HCT116 (cell line): ENCODE data around the gene WIPF3. TPM values are rescaled to one million over a fixed set of nuclear protein-coding genes. Genes with fewer than 3 reads are reported as not detected.

ENCODE experiments used
- ATAC-seq: fragments of 200-7000 bp; cut with Tn5 transposase; 2 replicates; pipeline ENCODE4 v1.9.1; 2020; ENCODE audit warnings: mild to moderate bottlenecking, moderate library complexity
- BruUV-seq: library from RNA; stranded (reverse); fragments of 400-500 nt; replicated peaks from 2 replicates; lab custom pipeline; 2021; lab: Mats Ljungman, UMichigan
- CTCF ChIA-PET: fragments of 300-600 bp; sonication (Branson Sonifier 250); formaldehyde crosslinking; loops from one replicate; lab custom pipeline; 2021; ENCODE audit warnings: antibody characterized with exemption; lab: Charles Lee
- POLR2A ChIA-PET: fragments of 300-600, 350-600 bp; sonication (Branson Sonifier 250); formaldehyde crosslinking; loops from one replicate; lab custom pipeline; 2021; ENCODE audit warnings: antibody characterized with exemption; lab: Charles Lee
- RAD21 ChIA-PET, 2 experiments: fragments of 300-600 bp; sonication (Branson Sonifier 250); formaldehyde crosslinking; loops; one replicate each; lab custom pipeline; 2023; ENCODE audit warnings: low total read pairs in 2 of 2; ENCODE audit not compliant: uncharacterized antibody in 2 of 2, unreplicated experiment in 2 of 2, low non-redundant PET in 1 of 2; lab: Charles Lee
- DNase-seq: peaks from one replicate; pipeline ENCODE4 v3.0.0-alpha.2; 2010; ENCODE audit warnings: low read depth, low spot score
- H2AFZ ChIP-seq: fragments of 200-600 bp; shearing (Covaris generic), sonication (generic); 2 replicates; pipeline ENCODE4 v1.6.1; 2017; ENCODE audit warnings: low read depth, mixed run types, mixed read lengths, antibody characterized with exemption, low read length; ENCODE audit not compliant: poor library complexity, severe bottlenecking
- H3K27ac ChIP-seq: 2 replicates; pipeline ENCODE4 v1.5.1; 2012; ENCODE audit warnings: low read depth, low read length
- H3K27me3 ChIP-seq: fragments of 200-600 bp; sonication (generic); 2 replicates; pipeline ENCODE4 v1.6.1; 2016; ENCODE audit warnings: mixed run types, low read length, mixed read lengths; ENCODE audit not compliant: insufficient read depth
- H3K36me3 ChIP-seq, 2 experiments: fragments of 200-500 bp in 1 of 2; fragments of 200-600 bp in 1 of 2; sonication (Bioruptor generic) in 1 of 2; sonication (generic) in 1 of 2; 2 replicates each; pipeline versions ENCODE4 v1.5.1 to v1.6.1; 2014 to 2016; ENCODE audit warnings: low read length in 2 of 2, inconsistent platforms in 1 of 2, mixed read lengths in 1 of 2, mixed run types in 1 of 2; ENCODE audit not compliant: insufficient read depth in 2 of 2, control insufficient read depth in 1 of 2
- H3K4me1 ChIP-seq, 2 experiments: fragments of 200-600 bp in 1 of 2; sonication (generic) in 1 of 2; 2 replicates each; pipeline versions ENCODE4 v1.5.1 to v1.6.1; 2012 to 2017; ENCODE audit warnings: low read length in 2 of 2, inconsistent platforms in 1 of 2, mild to moderate bottlenecking in 1 of 2, mixed read lengths in 1 of 2, mixed run types in 1 of 2, moderate library complexity in 1 of 2; ENCODE audit not compliant: insufficient read depth in 2 of 2, control insufficient read depth in 1 of 2
- H3K4me2 ChIP-seq: fragments of 200-600 bp; sonication (generic); 2 replicates; pipeline ENCODE4 v1.6.1; 2017; ENCODE audit warnings: mixed run types, low read length, mixed read lengths
- H3K4me3 ChIP-seq, 2 experiments: fragments of 200-600 bp in 1 of 2; sonication (generic) in 1 of 2; replicated peaks in 1 of 2; 2 replicates each; pipeline ENCODE4 v1.5.1; 2011 to 2016; ENCODE audit warnings: low read length in 2 of 2, control low read depth in 1 of 2, low read depth in 1 of 2, mild to moderate bottlenecking in 1 of 2, mixed read lengths in 1 of 2, mixed run types in 1 of 2
- H3K79me2 ChIP-seq: fragments of 200-600 bp; sonication (generic); 2 replicates; pipeline ENCODE4 v1.6.1; 2017; ENCODE audit warnings: mild to moderate bottlenecking, mixed run types, low read length, moderate library complexity, mixed read lengths; ENCODE audit not compliant: insufficient read depth
- H3K9ac ChIP-seq: fragments of 200-600 bp; sonication (generic); 2 replicates; pipeline ENCODE4 v1.6.1; 2016; ENCODE audit warnings: low read length, mixed read lengths
- H3K9me2 ChIP-seq: fragments of 200-600 bp; sonication (generic), shearing (Covaris generic); 2 replicates; pipeline ENCODE4 v1.6.1; 2017; ENCODE audit warnings: mixed run types, mild to moderate bottlenecking, moderate library complexity; ENCODE audit not compliant: insufficient read depth
- H3K9me3 ChIP-seq, 2 experiments: fragments of 200-500 bp in 1 of 2; fragments of 200-600 bp in 1 of 2; sonication (Bioruptor generic) in 1 of 2; sonication (generic) in 1 of 2; 2 replicates each; pipeline ENCODE4 v1.6.1; 2014 to 2017; ENCODE audit warnings: low read length in 2 of 2, mixed read lengths in 2 of 2, inconsistent platforms in 1 of 2, low read depth in 1 of 2, mild to moderate bottlenecking in 1 of 2, mixed run types in 1 of 2, moderate library complexity in 1 of 2; ENCODE audit not compliant: control insufficient read depth in 1 of 2, insufficient read depth in 1 of 2
- H4K20me1 ChIP-seq: fragments of 200-600 bp; sonication (generic), shearing (Covaris generic); 2 replicates; pipeline ENCODE4 v1.6.1; 2017; ENCODE audit warnings: mixed run types, mild to moderate bottlenecking, moderate library complexity; ENCODE audit not compliant: insufficient read depth
- EGR1 ChIP-seq: IDR thresholded peaks from 2 replicates; pipeline ENCODE4 v1.6.1; 2012; ENCODE audit warnings: low read depth
- EZH2phosphoT487 ChIP-seq: fragments of 200-600 bp; IDR thresholded peaks from 2 replicates; pipeline ENCODE4 v1.6.1; 2018; ENCODE audit warnings: antibody characterized with exemption, borderline replicate concordance
- JUND ChIP-seq: IDR thresholded peaks from 2 replicates; pipeline ENCODE4 v1.6.1; 2012
- RAD21 ChIP-seq: IDR thresholded peaks from 2 replicates; pipeline ENCODE4 v1.6.1; 2012; ENCODE audit warnings: low read depth, mild to moderate bottlenecking
- SRF ChIP-seq: IDR thresholded peaks from 2 replicates; pipeline ENCODE4 v1.6.1; 2012; ENCODE audit warnings: low read depth
- TCF7L2 ChIP-seq: IDR thresholded peaks from 2 replicates; pipeline ENCODE4 v1.7.0; 2011; ENCODE audit warnings: borderline replicate concordance, inconsistent platforms; ENCODE audit not compliant: insufficient read depth, insufficient read length; ENCODE audit errors: extremely low read depth
- YY1 ChIP-seq: IDR thresholded peaks from 2 replicates; pipeline ENCODE4 v1.6.1; 2011; ENCODE audit warnings: low read length, low read depth, moderate library complexity, mild to moderate bottlenecking; ENCODE audit not compliant: insufficient replicate concordance; ENCODE audit errors: extremely low read depth
- intact Hi-C: fragments of 100-400 bp; cut with micrococcal nuclease; formaldehyde crosslinking; loops from 2 replicates; pipeline ENCODE4 v1.10.0; 2022
- total RNA-seq: library from RNA; stranded (reverse); gene quantifications from one replicate; pipeline ENCODE4 v1.2.1, GENCODE V29; 2021; ENCODE audit not compliant: unreplicated experiment
- TF ChIP-seq, protein P1 (sequence below): IDR thresholded peaks from 2 replicates; pipeline ENCODE4 v1.6.1; 2012; ENCODE audit warnings: low read depth

Gene WIPF3
- total RNA-seq, 1 experiment from 2014 or later = 8.6 TPM

DNA sequence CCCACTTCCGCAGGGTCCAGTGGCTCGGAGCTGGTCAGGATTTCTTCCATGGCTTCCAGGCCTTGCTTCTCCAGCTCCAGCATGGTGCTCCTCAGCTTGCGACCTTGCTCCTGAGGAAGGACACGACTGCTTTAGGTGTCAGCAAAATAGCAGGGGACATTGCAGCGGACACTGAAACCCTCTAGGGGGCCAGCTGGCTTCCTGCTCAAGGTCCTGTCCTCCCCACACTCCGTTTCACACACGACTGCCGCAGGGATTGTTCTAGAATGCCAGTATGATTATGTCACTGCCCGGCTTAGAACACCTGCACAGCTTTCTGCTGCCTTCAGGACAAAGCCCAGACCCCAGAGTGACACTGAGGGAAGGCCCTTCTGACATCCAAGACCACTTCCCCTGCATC is 117.7 kb downstream of the WIPF3 start:
- POLR2A ChIA-PET = no interaction called here
- Histone ChIP-seq H3K9me3 (no peaks in the 10 kb centered on the region), H2AFZ (no peak overlapping the region), H3K9me2 (no peaks in the 10 kb centered on the region), H3K36me3 (peaks cover 3 to 11% of the 10 kb centered on the region in 2 experiments; a peak in 3 of 4 replicates), H3K4me3 (no peak overlapping the region), H3K79me2 (no peaks in the 10 kb centered on the region), H3K27ac (no peak overlapping the region), H3K4me1 (no peaks in the 10 kb centered on the region), H3K4me2 (no peak overlapping the region), H3K27me3 (no peaks in the 10 kb centered on the region), H4K20me1 (no peaks in the 10 kb centered on the region), H3K9ac (no peak overlapping the region)
- CTCF ChIA-PET = no interaction called here
- TF ChIP-seq JUND (no peak), TCF7L2 (no peak), EGR1 (no peak), YY1 (no peak), SRF (no peak), RAD21 (no peak), EZH2phosphoT487 (no peak)
- TF ChIP-seq, protein P1, sequence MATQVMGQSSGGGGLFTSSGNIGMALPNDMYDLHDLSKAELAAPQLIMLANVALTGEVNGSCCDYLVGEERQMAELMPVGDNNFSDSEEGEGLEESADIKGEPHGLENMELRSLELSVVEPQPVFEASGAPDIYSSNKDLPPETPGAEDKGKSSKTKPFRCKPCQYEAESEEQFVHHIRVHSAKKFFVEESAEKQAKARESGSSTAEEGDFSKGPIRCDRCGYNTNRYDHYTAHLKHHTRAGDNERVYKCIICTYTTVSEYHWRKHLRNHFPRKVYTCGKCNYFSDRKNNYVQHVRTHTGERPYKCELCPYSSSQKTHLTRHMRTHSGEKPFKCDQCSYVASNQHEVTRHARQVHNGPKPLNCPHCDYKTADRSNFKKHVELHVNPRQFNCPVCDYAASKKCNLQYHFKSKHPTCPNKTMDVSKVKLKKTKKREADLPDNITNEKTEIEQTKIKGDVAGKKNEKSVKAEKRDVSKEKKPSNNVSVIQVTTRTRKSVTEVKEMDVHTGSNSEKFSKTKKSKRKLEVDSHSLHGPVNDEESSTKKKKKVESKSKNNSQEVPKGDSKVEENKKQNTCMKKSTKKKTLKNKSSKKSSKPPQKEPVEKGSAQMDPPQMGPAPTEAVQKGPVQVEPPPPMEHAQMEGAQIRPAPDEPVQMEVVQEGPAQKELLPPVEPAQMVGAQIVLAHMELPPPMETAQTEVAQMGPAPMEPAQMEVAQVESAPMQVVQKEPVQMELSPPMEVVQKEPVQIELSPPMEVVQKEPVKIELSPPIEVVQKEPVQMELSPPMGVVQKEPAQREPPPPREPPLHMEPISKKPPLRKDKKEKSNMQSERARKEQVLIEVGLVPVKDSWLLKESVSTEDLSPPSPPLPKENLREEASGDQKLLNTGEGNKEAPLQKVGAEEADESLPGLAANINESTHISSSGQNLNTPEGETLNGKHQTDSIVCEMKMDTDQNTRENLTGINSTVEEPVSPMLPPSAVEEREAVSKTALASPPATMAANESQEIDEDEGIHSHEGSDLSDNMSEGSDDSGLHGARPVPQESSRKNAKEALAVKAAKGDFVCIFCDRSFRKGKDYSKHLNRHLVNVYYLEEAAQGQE = no peak
- ATAC-seq = no peak
- no TSS peak for BruUV-seq
- intact Hi-C loops = no loop called here
- no peak for DNase-seq
- RAD21 ChIA-PET = no interaction called here
